OCI-LY1 (cell line): ENCODE measurements around the gene TAS2R40.

Source experiments
- H2AFZ ChIP-seq: fragments of 200-600 bp; sonication (generic), shearing (Covaris generic); 2 replicates; pipeline ENCODE4 v1.6.0; 2014; ENCODE audit warnings: antibody characterized with exemption, mild to moderate bottlenecking, low read length
- H3F3A ChIP-seq: fragments of 200-600 bp; sonication (generic), shearing (Covaris generic); 2 replicates; pipeline ENCODE4 v1.6.0; 2014; ENCODE audit warnings: mild to moderate bottlenecking, antibody characterized with exemption, low read length, moderate library complexity; ENCODE audit not compliant: insufficient read depth
- H3K27ac ChIP-seq: fragments of 200-600 bp; sonication (generic); 2 replicates; pipeline ENCODE4 v1.5.1; 2014; ENCODE audit warnings: low read length, mixed run types, mild to moderate bottlenecking, low read depth; ENCODE audit not compliant: poor library complexity, severe bottlenecking
- H3K27me3 ChIP-seq: fragments of 200-600 bp; sonication (generic); 2 replicates; pipeline ENCODE4 v1.6.0; 2014; ENCODE audit warnings: antibody characterized with exemption, mild to moderate bottlenecking, low read length, moderate library complexity; ENCODE audit not compliant: insufficient read depth
- H3K36me3 ChIP-seq: fragments of 200-600 bp; sonication (generic); 2 replicates; pipeline ENCODE4 v1.6.1; 2014; ENCODE audit warnings: mild to moderate bottlenecking, antibody characterized with exemption, low read length, moderate library complexity, mixed read lengths; ENCODE audit not compliant: insufficient read depth
- H3K4me1 ChIP-seq: fragments of 200-600 bp; sonication (generic); 2 replicates; pipeline ENCODE4 v1.5.1; 2014; ENCODE audit warnings: mild to moderate bottlenecking, low read length, moderate library complexity; ENCODE audit not compliant: insufficient read depth, severe bottlenecking
- H3K4me2 ChIP-seq: fragments of 200-600 bp; sonication (generic), shearing (Covaris generic); 2 replicates; pipeline ENCODE4 v1.6.1; 2014; ENCODE audit warnings: low read length
- H3K4me3 ChIP-seq: fragments of 200-600 bp; sonication (generic); 2 replicates; pipeline ENCODE4 v1.5.1; 2014; ENCODE audit warnings: low read length, low read depth, mild to moderate bottlenecking, mixed read lengths; ENCODE audit not compliant: poor library complexity, severe bottlenecking
- H3K79me2 ChIP-seq: fragments of 200-600 bp; shearing (Covaris generic); 2 replicates; pipeline ENCODE4 v1.6.1; 2016; ENCODE audit warnings: mixed run types, low read length, mixed read lengths; ENCODE audit not compliant: insufficient read depth
- H3K9ac ChIP-seq: fragments of 200-600 bp; sonication (generic), shearing (Covaris generic); 2 replicates; pipeline ENCODE4 v1.6.1; 2014; ENCODE audit warnings: mild to moderate bottlenecking, low read length, mixed read lengths
- H3K9me2 ChIP-seq: fragments of 200-600 bp; sonication (generic), shearing (Covaris generic); 2 replicates; pipeline ENCODE4 v1.6.1; 2014; ENCODE audit warnings: low read depth, mild to moderate bottlenecking, low read length, mixed read lengths
- H3K9me3 ChIP-seq: fragments of 200-600 bp; shearing (Covaris generic); 2 replicates; pipeline ENCODE4 v1.6.1; 2014; ENCODE audit warnings: low read length, mixed read lengths
- H4K20me1 ChIP-seq: fragments of 200-600 bp; sonication (generic), shearing (Covaris generic); 2 replicates; pipeline ENCODE4 v1.6.0; 2016; ENCODE audit warnings: mild to moderate bottlenecking, low read length; ENCODE audit not compliant: insufficient read depth
- EZH2 ChIP-seq: fragments of 200-600 bp; sonication (generic), shearing (Covaris generic); IDR thresholded peaks from 2 replicates; pipeline ENCODE4 v1.8.0; 2017; ENCODE audit warnings: borderline replicate concordance, mixed run types, mild to moderate bottlenecking, antibody characterized with exemption, low read length, moderate library complexity, mixed read lengths
- TF ChIP-seq, protein P1 (sequence below): fragments of 200-600 bp; sonication (generic), shearing (Covaris generic); IDR thresholded peaks from 2 replicates; pipeline ENCODE4 v1.5.1; 2017; ENCODE audit warnings: mild to moderate bottlenecking, antibody characterized with exemption, low read length, moderate library complexity, mixed read lengths

The TAS2R40 gene

DNA sequence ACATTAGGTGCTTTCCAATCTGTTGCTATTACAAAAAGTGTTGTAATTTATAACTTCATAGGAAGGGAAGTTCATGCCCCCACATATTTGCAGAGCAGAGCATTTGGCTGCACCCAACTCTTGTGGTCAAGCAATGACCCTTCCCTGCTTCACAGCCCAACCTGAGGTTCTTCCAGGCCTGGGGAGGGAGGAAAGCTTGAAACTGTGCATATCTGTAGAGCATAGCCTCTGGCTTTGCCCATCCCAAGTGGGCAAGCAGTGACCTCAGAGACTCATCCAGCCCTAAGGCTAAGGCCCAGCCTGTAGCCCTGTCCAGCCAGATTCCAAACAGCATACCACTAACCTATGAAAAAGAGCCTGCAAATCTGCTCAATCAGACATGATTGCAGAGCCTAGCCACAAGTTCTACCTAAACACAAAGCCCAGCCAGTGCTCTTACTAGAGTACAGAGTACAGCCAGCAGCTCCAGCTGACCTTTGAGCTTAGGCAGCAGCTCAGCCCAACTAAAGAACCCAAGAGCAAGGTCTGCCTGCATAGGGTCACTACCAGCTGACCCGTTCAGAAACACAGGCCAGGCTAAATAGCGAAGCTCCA lies 27.0 kb downstream of the TAS2R40 start:
- Histone ChIP-seq H3K9me3 (0 out of 2 replicates have a peak, but pooled peaks cover 4% of the 10 kb centered on the region), H3K27me3 (no peaks in the 10 kb centered on the region), H4K20me1 (no peaks in the 10 kb centered on the region), H3F3A (no peaks in the 10 kb centered on the region), H3K79me2 (no peaks in the 10 kb centered on the region), H3K4me3 (no peak overlapping the region), H3K4me2 (no peak overlapping the region), H3K9me2 (no peaks in the 10 kb centered on the region), H2AFZ (no peak overlapping the region), H3K4me1 (no peaks in the 10 kb centered on the region), H3K27ac (no peak overlapping the region), H3K36me3 (no peaks in the 10 kb centered on the region), H3K9ac (no peak overlapping the region)
- TF ChIP-seq, protein P1, sequence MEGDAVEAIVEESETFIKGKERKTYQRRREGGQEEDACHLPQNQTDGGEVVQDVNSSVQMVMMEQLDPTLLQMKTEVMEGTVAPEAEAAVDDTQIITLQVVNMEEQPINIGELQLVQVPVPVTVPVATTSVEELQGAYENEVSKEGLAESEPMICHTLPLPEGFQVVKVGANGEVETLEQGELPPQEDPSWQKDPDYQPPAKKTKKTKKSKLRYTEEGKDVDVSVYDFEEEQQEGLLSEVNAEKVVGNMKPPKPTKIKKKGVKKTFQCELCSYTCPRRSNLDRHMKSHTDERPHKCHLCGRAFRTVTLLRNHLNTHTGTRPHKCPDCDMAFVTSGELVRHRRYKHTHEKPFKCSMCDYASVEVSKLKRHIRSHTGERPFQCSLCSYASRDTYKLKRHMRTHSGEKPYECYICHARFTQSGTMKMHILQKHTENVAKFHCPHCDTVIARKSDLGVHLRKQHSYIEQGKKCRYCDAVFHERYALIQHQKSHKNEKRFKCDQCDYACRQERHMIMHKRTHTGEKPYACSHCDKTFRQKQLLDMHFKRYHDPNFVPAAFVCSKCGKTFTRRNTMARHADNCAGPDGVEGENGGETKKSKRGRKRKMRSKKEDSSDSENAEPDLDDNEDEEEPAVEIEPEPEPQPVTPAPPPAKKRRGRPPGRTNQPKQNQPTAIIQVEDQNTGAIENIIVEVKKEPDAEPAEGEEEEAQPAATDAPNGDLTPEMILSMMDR: no peak
- no peak for TF ChIP-seq EZH2

DNA sequence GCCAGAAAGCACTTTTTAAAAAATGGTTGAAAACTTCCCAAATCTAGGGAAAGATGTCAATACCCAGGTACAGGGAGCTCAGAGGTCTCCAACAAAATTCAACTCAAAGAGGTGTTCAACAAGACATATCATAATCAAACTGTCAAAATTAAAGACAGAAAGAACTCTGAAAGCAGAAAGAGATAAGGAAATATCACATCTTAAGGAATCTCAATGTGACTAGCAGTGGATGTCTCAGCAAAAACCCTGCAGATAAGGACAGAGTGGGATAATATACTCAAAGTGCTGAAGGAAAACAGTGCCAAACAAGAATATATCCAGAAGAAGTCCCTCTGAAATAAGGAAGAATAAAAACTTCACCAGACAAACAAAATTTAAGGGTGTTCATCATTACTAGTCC lies 28.4 kb downstream of the TAS2R40 start:
- no peaks in the 10 kb centered on the region for H3K36me3 ChIP-seq
- no peak overlapping the region for H2AFZ ChIP-seq
- no peak overlapping the region for H3K4me3 ChIP-seq
- TF ChIP-seq, protein P1: no peak
- no peak for TF ChIP-seq EZH2
- H3F3A ChIP-seq: no peaks in the 10 kb centered on the region
- no peak overlapping the region for H3K4me2 ChIP-seq
- H3K9me2 ChIP-seq: no peaks in the 10 kb centered on the region
- 0 out of 2 replicates have a peak, but pooled peaks cover 4% of the 10 kb centered on the region for H3K9me3 ChIP-seq
- no peaks in the 10 kb centered on the region for H3K79me2 ChIP-seq
- no peak overlapping the region for H3K9ac ChIP-seq
- H3K27ac ChIP-seq: no peak overlapping the region
- H3K4me1 ChIP-seq: no peaks in the 10 kb centered on the region
- H3K27me3 ChIP-seq: no peaks in the 10 kb centered on the region
- H4K20me1 ChIP-seq: no peaks in the 10 kb centered on the region

DNA sequence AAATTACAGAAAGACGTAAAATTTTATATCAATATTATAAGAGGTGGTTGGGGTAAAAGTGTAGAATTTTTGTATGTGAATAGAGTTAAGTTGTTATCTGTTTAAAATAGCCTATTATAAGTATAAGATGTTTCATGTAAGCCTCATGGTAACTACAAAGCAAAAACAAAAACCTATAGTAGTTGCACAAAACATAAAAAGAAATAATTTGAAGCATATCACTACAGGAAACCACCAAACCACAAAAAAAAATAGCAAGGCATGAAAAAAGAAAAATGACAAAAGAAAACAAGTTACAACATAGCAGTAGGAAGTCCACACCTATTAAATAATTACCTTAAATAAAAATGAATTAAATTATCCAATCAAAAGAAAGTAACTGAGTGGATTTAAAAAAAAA lies 29.0 kb downstream of the TAS2R40 start:
- H3K36me3 ChIP-seq: no peaks in the 10 kb centered on the region
- no peaks in the 10 kb centered on the region for H3K79me2 ChIP-seq
- H3K4me3 ChIP-seq: no peak overlapping the region
- H3K4me2 ChIP-seq: no peak overlapping the region
- H3K9me2 ChIP-seq: no peaks in the 10 kb centered on the region
- no peaks in the 10 kb centered on the region for H3F3A ChIP-seq
- TF ChIP-seq EZH2: no peak
- TF ChIP-seq, protein P1: no peak
- H3K27ac ChIP-seq: no peak overlapping the region
- no peaks in the 10 kb centered on the region for H3K27me3 ChIP-seq
- H3K9me3 ChIP-seq: 0 out of 2 replicates have a peak, but pooled peaks cover 4% of the 10 kb centered on the region
- no peaks in the 10 kb centered on the region for H4K20me1 ChIP-seq
- no peak overlapping the region for H3K9ac ChIP-seq
- H3K4me1 ChIP-seq: no peaks in the 10 kb centered on the region
- H2AFZ ChIP-seq: no peak overlapping the region
